GM12878 (cell line): ENCODE measurements around the gene STK32B. TPM values are rescaled to one million over a fixed set of nuclear protein-coding genes. Genes with fewer than 3 reads are reported as not detected.

Experiments
- ATAC-seq: fragments of 200-7000 bp; cut with Tn5 transposase; 3 replicates; pipeline ENCODE4 v1.9.1; 2020; ENCODE audit warnings: mild to moderate bottlenecking, moderate library complexity
- BruUV-seq: library from RNA; stranded (reverse); fragments of 400-500 nt; replicated peaks from 2 replicates; lab custom pipeline; 2021; lab: Mats Ljungman, UMichigan
- CTCF ChIA-PET: fragments of 300-600 bp; sonication (Branson Sonifier 250); formaldehyde crosslinking; extraction: SDS; loops from one replicate; lab custom pipeline; 2021; ENCODE audit warnings: inconsistent platforms; lab: Yijun Ruan, JAX
- POLR2A ChIA-PET: fragments of 350-600 bp; formaldehyde crosslinking; extraction: SDS; loops from one replicate; lab custom pipeline; 2021; ENCODE audit warnings: inconsistent platforms; lab: Charles Lee
- RAD21 ChIA-PET: fragments of 300-600 bp; sonication (Branson Sonifier 250); formaldehyde crosslinking; loops from one replicate; lab custom pipeline; 2023; ENCODE audit warnings: antibody characterized with exemption; ENCODE audit not compliant: unreplicated experiment; lab: Charles Lee
- SMC1A ChIA-PET: fragments of 300-600 bp; sonication (Branson Sonifier 250); formaldehyde crosslinking; loops from one replicate; lab custom pipeline; 2023; ENCODE audit not compliant: unreplicated experiment, uncharacterized antibody; lab: Charles Lee
- DNase-seq: peaks from one replicate; pipeline ENCODE4 v3.0.0-alpha.2; 2011; ENCODE audit warnings: low read depth, low spot score
- FAIRE-seq: peaks from 3 replicates; lab custom pipeline; 2011; peaks lifted over from hg19 to GRCh38; lab: Jason Lieb, UNC
- H2AFZ ChIP-seq: 2 replicates; pipeline ENCODE4 v1.6.0; 2011; ENCODE audit warnings: low read depth, low read length, control low read depth; ENCODE audit not compliant: control insufficient read depth
- H3K27ac ChIP-seq: 2 replicates; pipeline ENCODE4 v1.5.1; 2011; ENCODE audit warnings: control low read depth; ENCODE audit not compliant: control insufficient read depth, insufficient read depth
- H3K27me3 ChIP-seq, 2 experiments: replicated peaks in 1 of 2; 2 replicates each; pipeline versions ENCODE4 v1.6.0 to v1.6.1; 2011; ENCODE audit warnings: low read length in 1 of 2; ENCODE audit not compliant: control insufficient read depth in 2 of 2, insufficient read depth in 2 of 2
- H3K36me3 ChIP-seq, 2 experiments: 2 replicates each; pipeline ENCODE4 v1.5.1; 2011; ENCODE audit warnings: low read length in 1 of 2; ENCODE audit not compliant: control insufficient read depth in 2 of 2, insufficient read depth in 2 of 2
- H3K4me1 ChIP-seq: 2 replicates; pipeline ENCODE4 v1.6.1; 2011; ENCODE audit warnings: mild to moderate bottlenecking, low read length, moderate library complexity, mixed read lengths; ENCODE audit not compliant: control insufficient read depth, insufficient read depth
- H3K4me2 ChIP-seq: 2 replicates; pipeline ENCODE4 v1.6.0; 2011; ENCODE audit warnings: control low read depth; ENCODE audit not compliant: control insufficient read depth, insufficient read depth
- H3K4me3 ChIP-seq: fragments of 200-600 bp; sonication (generic); 2 replicates; pipeline ENCODE4 v1.5.1; 2016
- H3K79me2 ChIP-seq: 2 replicates; pipeline ENCODE4 v1.6.0; 2011; ENCODE audit warnings: low read length; ENCODE audit not compliant: control insufficient read depth, insufficient read depth
- H3K9ac ChIP-seq: 2 replicates; pipeline ENCODE4 v1.8.0; 2011; ENCODE audit warnings: low read length, control low read depth, mixed read lengths; ENCODE audit not compliant: control insufficient read depth, insufficient read depth
- H3K9me3 ChIP-seq: replicated peaks from 3 replicates; pipeline ENCODE4 v1.5.1; 2011; ENCODE audit warnings: mild to moderate bottlenecking, low read length; ENCODE audit not compliant: control insufficient read depth, insufficient read depth
- H4K20me1 ChIP-seq: 2 replicates; pipeline ENCODE4 v1.6.0; 2011; ENCODE audit not compliant: control insufficient read depth, insufficient read depth
- BACH1 ChIP-seq: fragments of 450-650 bp; IDR thresholded peaks from 2 replicates; pipeline ENCODE4 v1.6.1; 2017; ENCODE audit warnings: mild to moderate bottlenecking, borderline replicate concordance
- BRCA1 ChIP-seq: IDR thresholded peaks from 2 replicates; pipeline ENCODE4 v1.6.1; 2011; ENCODE audit warnings: low read depth, low read length, improper control_type of control experiment
- EP300 ChIP-seq, 2 experiments: fragments of 150-350 bp in 1 of 2; IDR thresholded peaks; 2 replicates each; pipeline ENCODE4 v1.6.1; 2011 to 2012; ENCODE audit warnings: low read depth in 2 of 2, low read length in 2 of 2, borderline replicate concordance in 1 of 2, improper control_type of control experiment in 1 of 2, inconsistent platforms in 1 of 2; ENCODE audit not compliant: control insufficient read depth in 1 of 2
- HDAC2 ChIP-seq: fragments of 200-600 bp; sonication (generic); IDR thresholded peaks from 2 replicates; pipeline ENCODE4 v1.6.1; 2017
- KDM1A ChIP-seq: fragments of 200-600 bp; sonication (generic); IDR thresholded peaks from 2 replicates; pipeline ENCODE4 v1.6.1; 2016; ENCODE audit warnings: borderline replicate concordance
- NR2C1 ChIP-seq: fragments of 450-650 bp; IDR thresholded peaks from 2 replicates; pipeline ENCODE4 v1.6.1; 2017; ENCODE audit warnings: antibody characterized with exemption, mild to moderate bottlenecking, moderate library complexity
- NR2C2 ChIP-seq: IDR thresholded peaks from 2 replicates; pipeline ENCODE4 v1.6.1; 2011; ENCODE audit warnings: borderline replicate concordance, low read depth; ENCODE audit not compliant: control insufficient read depth, insufficient read length
- NR2F1 ChIP-seq: fragments of 450-650 bp; conservative IDR thresholded peaks from 2 replicates; pipeline ENCODE4 v1.6.1; 2017; ENCODE audit warnings: mild to moderate bottlenecking
- SMAD5 ChIP-seq: IDR thresholded peaks from 2 replicates; pipeline ENCODE4 v1.6.1; 2016; ENCODE audit warnings: antibody characterized with exemption, low read depth
- YY1 ChIP-seq: IDR thresholded peaks from 2 replicates; pipeline ENCODE4 v1.6.1; 2011; ENCODE audit warnings: low read depth, mild to moderate bottlenecking, low read length
- WGBS: methylation state at CpG from one replicate; pipeline ENCODE4 v1.1.6; 2016; ENCODE audit warnings: low lambda C conversion rate; ENCODE audit not compliant: insufficient replicate concordance, insufficient coverage; ENCODE audit errors: missing lambda C conversion rate; 5-methylcytosine and 5-hydroxymethylcytosine counted together
- in situ Hi-C: fragments of 300-500 bp; cut with MboI; formaldehyde crosslinking; loops from 9 replicates; pipeline ENCODE4 v1.14.3; 2018; ENCODE audit warnings: mixed read lengths
- intact Hi-C: fragments of 100-400 bp; cut with micrococcal nuclease; formaldehyde crosslinking; loops from one replicate; pipeline ENCODE4 v1.14.2; 2022; ENCODE audit not compliant: unreplicated experiment
- polyA plus RNA-seq, 11 experiments: library from polyadenylated mRNA; depleted of rRNA in 4 of 11; unstranded in 6 of 11; stranded (reverse) in 5 of 11; fragments of >200 nt; fragmentation: Nextera tagmentation in 4 of 11; fragmentation: Illumina TruSeq in 1 of 11; extraction: Ambion mirVana in 4 of 11; extraction: Trizol in 1 of 11; gene quantifications; 1 replicate in 1 of 11; 2 replicates in 10 of 11; pipeline versions ENCODE4 v1.2.1 to v1.2.3, GENCODE V29; 2011 to 2016; ENCODE audit warnings: inconsistent platforms in 2 of 11, missing spikeins in 2 of 11, low read depth in 1 of 11
- total RNA-seq, 4 experiments: library from RNA; depleted of rRNA in 3 of 4; stranded (reverse); fragments of >200 nt in 3 of 4; fragmentation: Illumina TruSeq in 1 of 4; extraction: Trizol in 1 of 4; gene quantifications; 2 replicates each; pipeline versions ENCODE4 v1.2.1 to v1.2.3, GENCODE V29; 2013 to 2021
- TF ChIP-seq, protein P1 (sequence below): fragments of 150-350 bp; IDR thresholded peaks from 2 replicates; pipeline ENCODE4 v1.6.1; 2014; ENCODE audit warnings: mild to moderate bottlenecking, low read depth, low read length
- TF ChIP-seq, protein P2 (sequence below): fragments of 450-650 bp; IDR thresholded peaks from 2 replicates; pipeline ENCODE4 v1.6.1; 2014; ENCODE audit warnings: mild to moderate bottlenecking

STK32B gene
- total and polyA plus RNA-seq, 10 of the 15 experiments (the other 5 are each of a cell fraction or from before 2014, with no cell fraction given), result 0.04 to 0.12 (median 0.08) TPM; not detected in 7

- no peak for ATAC-seq
- Histone ChIP-seq H3K79me2 (no peaks in the 10 kb centered on the region), H3K36me3 (no peaks in the 10 kb centered on the region), H3K9me3 (no peaks in the 10 kb centered on the region), H3K27me3 (0 out of 4 replicates have a peak, but pooled peaks cover 0 to 3% of the 10 kb centered on the region in 2 experiments), H3K4me3 (no peak overlapping the region), H3K9ac (no peak overlapping the region), H4K20me1 (no peaks in the 10 kb centered on the region), H2AFZ (no peak overlapping the region), H3K27ac (no peak overlapping the region), H3K4me1 (no peaks in the 10 kb centered on the region; the same call in 1 of the 2 replicates), H3K4me2 (no peak overlapping the region)
- in situ Hi-C loops (no loop called here), intact Hi-C loops (no loop called here)
- WGBS, result 32% methylated on average over 3 of the region's 3 CpGs
- no peak for DNase-seq
- ChIA-PET SMC1A (no interaction called here), POLR2A (no interaction called here), CTCF (no interaction called here), RAD21 (no interaction called here)
- no peak for FAIRE-seq
- BruUV-seq, result no TSS peak
- TF ChIP-seq, protein P1, sequence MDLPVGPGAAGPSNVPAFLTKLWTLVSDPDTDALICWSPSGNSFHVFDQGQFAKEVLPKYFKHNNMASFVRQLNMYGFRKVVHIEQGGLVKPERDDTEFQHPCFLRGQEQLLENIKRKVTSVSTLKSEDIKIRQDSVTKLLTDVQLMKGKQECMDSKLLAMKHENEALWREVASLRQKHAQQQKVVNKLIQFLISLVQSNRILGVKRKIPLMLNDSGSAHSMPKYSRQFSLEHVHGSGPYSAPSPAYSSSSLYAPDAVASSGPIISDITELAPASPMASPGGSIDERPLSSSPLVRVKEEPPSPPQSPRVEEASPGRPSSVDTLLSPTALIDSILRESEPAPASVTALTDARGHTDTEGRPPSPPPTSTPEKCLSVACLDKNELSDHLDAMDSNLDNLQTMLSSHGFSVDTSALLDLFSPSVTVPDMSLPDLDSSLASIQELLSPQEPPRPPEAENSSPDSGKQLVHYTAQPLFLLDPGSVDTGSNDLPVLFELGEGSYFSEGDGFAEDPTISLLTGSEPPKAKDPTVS, result no peak
- no peak for TF ChIP-seq YY1
- TF ChIP-seq SMAD5, result no peak
- TF ChIP-seq BRCA1, result no peak
- TF ChIP-seq EP300 (IDR thresholded peaks at IDR 0.05; ENCODE audit: borderline replicate concordance in 1 of 2, control insufficient read depth in 1 of 2, low read depth in 2 of 2, low read length in 2 of 2), result no peak
- no peak for TF ChIP-seq HDAC2
- TF ChIP-seq, protein P2, sequence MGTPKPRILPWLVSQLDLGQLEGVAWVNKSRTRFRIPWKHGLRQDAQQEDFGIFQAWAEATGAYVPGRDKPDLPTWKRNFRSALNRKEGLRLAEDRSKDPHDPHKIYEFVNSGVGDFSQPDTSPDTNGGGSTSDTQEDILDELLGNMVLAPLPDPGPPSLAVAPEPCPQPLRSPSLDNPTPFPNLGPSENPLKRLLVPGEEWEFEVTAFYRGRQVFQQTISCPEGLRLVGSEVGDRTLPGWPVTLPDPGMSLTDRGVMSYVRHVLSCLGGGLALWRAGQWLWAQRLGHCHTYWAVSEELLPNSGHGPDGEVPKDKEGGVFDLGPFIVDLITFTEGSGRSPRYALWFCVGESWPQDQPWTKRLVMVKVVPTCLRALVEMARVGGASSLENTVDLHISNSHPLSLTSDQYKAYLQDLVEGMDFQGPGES, result no peak
- no peak for TF ChIP-seq KDM1A
- TF ChIP-seq NR2C2, result no peak
- no peak for TF ChIP-seq NR2C1
- no peak for TF ChIP-seq NR2F1
- TF ChIP-seq BACH1, result no peak
These were observed 20.4 kb upstream of the STK32B start for GRCh38 chr4:5030927-5031326.
